ENCODE results near the gene WFS1. TPM values are rescaled to one million over a fixed set of nuclear protein-coding genes. Genes with fewer than 3 reads are reported as not detected.

Gene WFS1
- total and polyA plus RNA-seq, 2 of the 8 experiments (the other 6 are each of a cell fraction or from before 2014, with no cell fraction given), result 29.1 to 43.1 TPM

DNA sequence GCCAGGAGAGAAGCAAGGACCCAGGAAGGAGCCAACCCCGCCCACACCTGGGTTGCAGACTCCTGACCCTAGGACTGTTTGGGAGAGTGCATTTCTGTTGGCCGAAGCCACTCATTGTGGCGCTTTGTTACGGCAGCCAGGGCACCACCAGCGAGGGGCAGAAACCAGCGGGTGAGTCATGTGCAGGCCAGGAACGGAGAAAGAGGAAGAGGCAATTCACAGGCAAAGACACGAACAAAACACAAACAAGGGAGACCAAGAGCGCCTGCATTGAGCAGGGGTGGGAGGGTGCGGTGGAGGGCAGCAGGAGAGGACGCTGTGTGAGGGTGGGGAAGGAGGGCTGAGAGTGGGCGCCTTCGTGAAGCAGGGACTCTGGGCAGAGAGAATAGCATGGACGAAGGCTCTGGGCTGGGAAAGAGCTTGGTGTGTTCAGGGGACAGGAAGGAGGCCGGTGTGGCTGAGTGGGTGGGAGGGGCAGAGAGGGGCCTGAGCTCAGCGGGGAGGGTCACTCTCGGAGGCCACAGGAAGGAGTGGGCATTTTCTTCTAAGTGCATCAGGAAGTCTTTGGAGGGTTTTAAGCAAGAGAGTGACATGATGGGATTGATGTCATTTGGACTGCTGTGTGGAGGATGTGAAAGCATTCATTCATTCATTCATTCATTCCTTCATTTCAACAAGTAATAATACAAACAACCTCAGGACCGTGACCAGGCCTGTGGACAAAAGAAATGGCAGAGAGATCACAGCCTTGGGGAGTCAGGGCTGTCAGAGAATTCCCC lies 12.2 kb upstream of the WFS1 start (continued):
- TF ChIP-seq FOSL1 (IDR thresholded peaks at IDR 0.05; ENCODE audit: insufficient read depth, low read depth, low read length) (no peak), HDAC6 (IDR thresholded peaks at IDR 0.05; ENCODE audit: low read depth, low read length) (no peak), SRF (IDR thresholded peaks at IDR 0.05; ENCODE audit: low read depth, low read length) (no peak), PHF8 (conservative IDR thresholded peaks at IDR 0.05; ENCODE audit: low read depth, low read length) (no peak), GABPA (IDR thresholded peaks at IDR 0.05; ENCODE audit: borderline replicate concordance, insufficient read depth, low read length) (no peak), SAP30 (IDR thresholded peaks at IDR 0.05; ENCODE audit: insufficient read depth, insufficient replicate concordance, low read length) (no peak), SP2 (IDR thresholded peaks at IDR 0.05; ENCODE audit: low read length) (no peak)
